Measurements from ENCODE around the gene L3MBTL3.

The L3MBTL3 gene

DNA sequence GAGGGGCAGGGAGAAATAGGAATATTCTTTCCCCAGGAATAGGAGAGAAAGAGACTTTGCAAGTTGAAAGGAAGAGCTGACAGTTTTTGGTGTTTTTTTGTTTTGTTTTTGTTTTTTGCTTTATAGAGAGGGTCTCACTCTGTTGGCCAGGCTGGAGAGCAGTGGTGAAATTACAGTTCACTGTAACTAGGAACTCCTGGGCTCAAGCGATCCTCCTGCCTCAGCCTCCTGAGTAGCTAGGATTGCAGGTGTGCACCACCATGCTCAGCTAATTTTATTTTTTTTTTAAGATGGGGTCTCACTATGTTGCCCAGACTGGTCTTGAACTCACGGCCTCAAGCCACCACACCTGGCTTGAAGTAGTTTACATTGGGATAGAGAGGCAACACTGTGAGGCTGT, 8.0 kb upstream of the L3MBTL3 start:
- TF ChIP-seq, protein P1, sequence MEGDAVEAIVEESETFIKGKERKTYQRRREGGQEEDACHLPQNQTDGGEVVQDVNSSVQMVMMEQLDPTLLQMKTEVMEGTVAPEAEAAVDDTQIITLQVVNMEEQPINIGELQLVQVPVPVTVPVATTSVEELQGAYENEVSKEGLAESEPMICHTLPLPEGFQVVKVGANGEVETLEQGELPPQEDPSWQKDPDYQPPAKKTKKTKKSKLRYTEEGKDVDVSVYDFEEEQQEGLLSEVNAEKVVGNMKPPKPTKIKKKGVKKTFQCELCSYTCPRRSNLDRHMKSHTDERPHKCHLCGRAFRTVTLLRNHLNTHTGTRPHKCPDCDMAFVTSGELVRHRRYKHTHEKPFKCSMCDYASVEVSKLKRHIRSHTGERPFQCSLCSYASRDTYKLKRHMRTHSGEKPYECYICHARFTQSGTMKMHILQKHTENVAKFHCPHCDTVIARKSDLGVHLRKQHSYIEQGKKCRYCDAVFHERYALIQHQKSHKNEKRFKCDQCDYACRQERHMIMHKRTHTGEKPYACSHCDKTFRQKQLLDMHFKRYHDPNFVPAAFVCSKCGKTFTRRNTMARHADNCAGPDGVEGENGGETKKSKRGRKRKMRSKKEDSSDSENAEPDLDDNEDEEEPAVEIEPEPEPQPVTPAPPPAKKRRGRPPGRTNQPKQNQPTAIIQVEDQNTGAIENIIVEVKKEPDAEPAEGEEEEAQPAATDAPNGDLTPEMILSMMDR (IDR thresholded peaks at IDR 0.05; ENCODE audit: borderline replicate concordance, insufficient read depth, low read depth, low read length): no peak
- no peak overlapping the region for H3K4me3 ChIP-seq (ENCODE audit: low read depth, low read length)

DNA sequence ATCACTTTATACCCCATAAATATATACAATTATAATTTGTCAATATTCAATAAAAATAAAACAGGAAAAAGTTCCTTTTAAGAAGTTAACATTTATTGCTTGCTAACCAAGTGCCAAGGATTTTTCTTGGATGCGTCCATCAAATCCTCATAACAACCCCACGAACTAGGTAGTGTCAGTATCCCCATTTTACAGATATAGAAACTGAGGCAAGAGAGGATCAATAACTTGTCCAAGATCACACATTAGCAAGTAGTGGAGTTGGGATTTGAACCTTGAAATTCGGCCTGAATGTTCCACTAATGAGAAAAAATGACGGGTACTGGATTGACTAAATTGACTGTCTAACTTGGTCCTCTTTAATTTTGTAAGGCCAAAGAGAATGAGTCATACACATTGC, 5.7 kb upstream of the L3MBTL3 start:
- H3K4me3 ChIP-seq (ENCODE audit: low read depth, low read length): no peak overlapping the region
- TF ChIP-seq, protein P1 (IDR thresholded peaks at IDR 0.05; ENCODE audit: borderline replicate concordance, insufficient read depth, low read depth, low read length): no peak

DNA sequence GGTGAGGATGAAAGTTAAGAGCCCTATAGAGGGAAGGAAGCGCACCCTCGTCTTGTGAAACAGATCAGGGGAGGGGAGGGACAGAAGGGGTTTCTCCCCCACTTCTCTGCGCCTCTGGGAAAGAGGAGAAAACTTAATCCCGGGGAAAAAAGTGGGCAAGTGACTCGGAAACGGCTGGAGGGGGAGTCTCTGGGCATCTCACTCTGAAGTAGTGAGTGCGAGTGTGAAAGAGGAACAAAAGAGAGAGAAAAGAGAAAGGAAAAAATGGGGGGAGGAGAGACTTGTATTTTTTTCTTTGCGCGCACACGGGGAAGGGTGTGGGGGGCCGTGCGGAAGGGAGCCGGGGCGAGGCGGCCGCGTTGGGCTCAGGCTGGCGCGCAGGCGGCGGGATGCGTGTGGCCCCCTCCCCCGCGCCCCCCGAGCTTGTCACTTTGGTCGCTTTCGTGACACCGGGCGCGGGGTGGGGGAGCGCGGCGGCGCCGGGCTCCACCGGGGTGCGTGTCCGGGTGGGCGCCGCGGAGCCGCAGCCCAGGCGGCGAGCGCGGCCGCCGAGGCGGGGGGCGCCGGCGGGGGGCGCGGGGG, 454 bp downstream of the L3MBTL3 start:
- H3K4me3 ChIP-seq (ENCODE audit: low read depth, low read length): peak overlapping the region; percentile 65
- TF ChIP-seq, protein P1 (IDR thresholded peaks at IDR 0.05; ENCODE audit: borderline replicate concordance, insufficient read depth, low read depth, low read length): no peak

DNA sequence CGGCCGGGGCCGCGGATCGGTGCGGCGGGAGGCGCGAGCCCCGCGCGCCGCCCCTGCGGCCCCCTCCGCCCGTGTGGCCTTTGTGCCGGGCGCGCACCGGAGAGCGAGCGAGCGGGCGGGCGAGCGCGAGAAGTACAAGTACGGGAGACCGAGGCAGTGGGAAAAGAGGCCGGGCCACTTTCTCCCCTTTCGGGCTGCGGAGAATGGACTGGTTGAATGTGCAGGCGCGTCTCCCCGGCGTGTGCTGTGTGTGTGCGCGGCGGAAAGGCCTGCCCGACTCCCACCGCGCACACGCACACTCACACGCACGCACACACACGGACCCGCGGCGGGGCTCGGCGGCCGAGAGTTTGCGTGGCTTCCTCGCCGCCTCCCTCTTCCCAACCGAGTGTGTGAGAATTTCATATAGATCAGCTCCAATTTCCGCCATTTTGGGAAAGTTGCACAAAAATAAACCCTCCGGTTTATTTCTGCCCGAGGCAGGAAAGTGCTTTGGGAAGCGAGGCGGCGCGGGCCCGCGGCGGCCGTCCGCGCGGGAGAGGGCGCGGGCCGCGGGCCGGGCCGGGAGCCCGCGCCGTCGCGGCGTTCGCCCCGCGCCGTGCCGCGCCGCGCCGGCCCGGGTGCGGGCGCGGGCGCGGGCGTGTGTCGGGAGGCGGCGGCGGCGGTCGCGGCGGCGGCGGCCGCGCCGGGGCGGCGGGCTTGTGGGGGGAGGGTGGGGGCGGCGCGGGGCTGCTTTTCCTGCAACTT, 1.1 kb downstream of the L3MBTL3 start:
- peak overlapping the region; percentile 68 for H3K4me3 ChIP-seq (ENCODE audit: low read depth, low read length)
- TF ChIP-seq, protein P1 (IDR thresholded peaks at IDR 0.05; ENCODE audit: borderline replicate concordance, insufficient read depth, low read depth, low read length): no peak

DNA sequence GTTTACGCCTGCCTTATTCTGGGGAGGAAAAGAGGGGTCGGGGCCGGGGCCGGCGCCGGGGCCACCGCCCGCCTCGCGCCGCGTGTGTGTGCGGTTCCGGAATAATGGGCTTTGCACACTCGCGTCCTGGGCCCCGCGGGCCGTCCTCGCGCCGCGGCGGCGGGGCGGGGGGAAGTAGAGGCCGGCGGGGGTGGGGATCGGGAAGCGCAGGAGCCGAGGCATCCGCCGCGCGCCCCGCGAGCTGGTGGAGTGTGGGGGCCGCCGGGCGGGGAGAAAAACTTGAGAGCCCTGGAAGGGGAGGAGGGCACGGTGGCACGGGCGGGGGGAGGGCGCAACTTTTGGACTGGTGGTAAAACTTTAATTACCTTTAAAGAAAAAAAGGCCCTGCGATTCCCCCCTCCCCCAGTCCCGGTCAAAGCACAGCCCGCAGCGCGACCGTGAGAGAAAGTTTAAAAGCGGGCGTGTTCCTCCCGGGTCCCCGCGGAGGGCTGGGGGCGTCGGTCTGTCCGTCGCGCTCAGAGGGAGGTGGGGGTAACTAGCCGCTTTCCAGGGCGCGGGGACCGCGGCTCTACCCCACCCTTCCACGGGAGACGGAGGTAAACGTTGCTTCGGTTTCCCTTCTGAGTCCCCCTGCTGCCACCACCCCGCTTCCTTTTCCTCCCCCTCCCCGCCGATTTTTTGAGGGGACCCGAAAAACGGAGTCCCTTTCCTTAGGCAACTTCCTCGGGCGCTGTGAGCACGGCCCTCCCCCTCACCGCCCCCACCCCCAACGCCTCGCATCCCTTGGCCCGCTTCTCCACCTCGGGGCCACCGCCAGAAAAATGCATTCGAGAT, 1.9 kb downstream of the L3MBTL3 start:
- TF ChIP-seq, protein P1 (IDR thresholded peaks at IDR 0.05; ENCODE audit: borderline replicate concordance, insufficient read depth, low read depth, low read length): no peak
- H3K4me3 ChIP-seq (ENCODE audit: low read depth, low read length): peak overlapping the region; percentile 68

DNA sequence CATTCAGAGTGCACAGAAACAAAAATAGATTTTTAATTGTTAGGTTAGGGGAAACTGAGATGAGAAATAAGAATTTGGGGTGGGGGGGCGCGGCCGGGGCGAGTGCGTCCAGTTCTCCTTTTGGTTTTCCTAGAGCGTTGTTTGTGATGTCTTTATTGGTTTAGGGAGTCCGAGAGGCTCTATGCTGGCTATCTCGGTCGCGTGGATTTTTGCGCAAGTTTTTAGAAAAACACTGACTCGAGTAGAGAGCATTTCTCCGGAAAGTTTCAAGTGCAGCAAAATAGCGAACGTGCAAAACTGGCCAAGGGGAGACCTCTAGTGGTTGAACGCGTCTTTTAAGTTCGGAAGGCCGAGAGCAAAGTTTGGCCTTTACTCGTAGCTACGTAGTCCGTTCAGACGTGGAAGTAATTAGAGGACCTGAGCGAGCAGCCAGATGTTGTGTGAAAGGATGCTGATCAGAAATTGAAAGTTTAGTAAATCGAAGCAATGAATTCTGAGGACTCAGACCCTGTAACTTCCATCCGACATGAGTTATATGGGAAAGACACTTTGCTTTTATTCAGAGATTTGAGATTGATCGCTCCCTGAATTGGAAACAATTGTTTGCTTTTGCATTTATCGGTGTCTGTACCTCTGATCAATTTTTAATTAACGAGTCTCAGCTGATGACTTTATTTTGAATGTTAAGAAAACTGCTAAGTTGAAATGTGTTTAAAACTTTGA, 2.7 kb downstream of the L3MBTL3 start:
- TF ChIP-seq, protein P1 (IDR thresholded peaks at IDR 0.05; ENCODE audit: borderline replicate concordance, insufficient read depth, low read depth, low read length): peak; percentile 71
- peak overlapping the region; percentile 68 for H3K4me3 ChIP-seq (ENCODE audit: low read depth, low read length)
